NCI-H524 treated with DMSO at 0.1 percent for 48 hours (cell line): ENCODE measurements around the gene CFAP61.
A peak's percentile ranks its signal among the peaks of the same experiment; 100 is the strongest.
"Not testable (repeated sequence)": the region's sequence is repeated elsewhere in the genome, so short reads cannot be mapped to it uniquely, and the experiment has no call there.

Experiments used
- DNase-seq: peaks from one replicate; lab custom pipeline; 2025; lab: John Stamatoyannopoulos, UW

CFAP61 gene

DNA sequence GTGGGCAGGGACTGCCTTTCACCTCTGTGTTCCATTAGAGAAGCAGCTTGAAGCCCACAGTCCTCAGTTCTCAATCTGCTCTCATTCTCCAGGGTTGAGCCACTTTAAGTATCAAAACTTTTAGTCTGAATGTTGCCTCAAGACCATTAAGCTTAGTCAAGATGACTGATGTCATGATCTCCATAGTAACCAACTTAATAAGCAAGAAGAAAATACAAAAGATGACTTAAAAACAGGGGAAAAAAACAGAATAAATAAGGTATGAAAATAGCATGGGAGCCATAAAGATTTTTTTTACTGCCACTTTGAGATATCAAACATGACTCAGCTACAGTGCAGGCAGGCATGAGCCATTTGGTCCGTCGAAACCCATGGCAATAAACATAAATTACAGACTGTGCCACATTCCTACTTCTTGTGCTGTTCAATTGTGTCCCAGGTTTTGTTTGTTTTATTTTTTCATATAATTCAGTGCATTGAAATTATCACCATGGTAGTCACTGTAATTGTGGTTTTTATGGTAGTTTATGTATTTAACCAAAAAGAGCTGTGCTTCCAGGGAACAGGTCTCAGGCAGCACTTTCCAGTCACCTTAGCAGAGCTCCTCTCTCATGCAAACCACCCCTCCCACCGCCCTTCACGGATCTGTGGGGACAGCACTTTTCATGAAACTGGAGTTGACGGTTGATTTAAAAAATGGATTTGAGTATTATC lies 159.1 kb downstream of the CFAP61 start:
- DNase-seq, result no peak

DNA sequence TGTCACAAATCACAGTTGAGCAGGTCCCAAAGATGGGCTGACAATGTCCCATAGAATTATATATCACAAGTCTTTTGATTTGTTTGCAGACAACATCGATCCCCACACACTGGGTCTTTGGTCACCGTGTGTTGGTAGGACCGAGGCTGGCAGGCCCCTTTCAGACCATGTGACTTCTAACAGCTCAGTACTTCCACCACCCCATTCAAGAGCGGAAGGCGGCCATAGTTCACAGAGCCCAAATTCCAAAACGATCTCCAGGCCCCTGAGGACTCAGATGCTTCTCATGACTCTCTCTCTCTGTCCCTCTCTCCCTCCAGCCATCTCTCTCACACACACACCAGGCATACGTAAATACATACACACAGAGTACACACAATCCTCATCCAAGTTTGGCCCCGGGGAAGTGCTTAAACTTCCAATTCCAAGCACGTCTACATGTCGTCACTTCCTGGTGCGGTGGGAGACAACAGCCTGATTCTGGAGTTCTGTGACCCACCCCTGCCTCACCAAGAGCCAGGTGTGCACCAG lies 159.7 kb downstream of the CFAP61 start:
- DNase-seq, result no peak

DNA sequence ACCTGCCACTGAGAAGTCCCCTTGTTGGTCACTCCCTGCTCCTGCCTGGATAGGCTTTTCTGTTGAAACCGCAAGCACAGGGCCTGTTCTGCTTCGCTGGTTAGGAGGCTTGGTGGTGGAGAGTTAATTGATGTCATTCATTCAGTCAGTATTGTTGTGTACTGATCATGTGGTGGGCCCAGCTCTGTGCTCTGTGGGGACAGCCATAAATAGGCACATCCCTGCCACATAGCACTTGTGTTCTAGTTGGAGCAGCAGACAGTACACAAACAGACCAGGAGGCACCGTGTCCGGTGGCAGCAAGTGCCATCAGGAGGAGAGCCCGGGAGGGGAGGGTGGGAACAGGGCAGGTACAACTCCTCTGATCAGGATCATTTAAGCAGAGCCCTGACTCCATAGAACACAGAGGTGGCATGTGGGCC lies 160.4 kb downstream of the CFAP61 start:
- DNase-seq, result no peak

DNA sequence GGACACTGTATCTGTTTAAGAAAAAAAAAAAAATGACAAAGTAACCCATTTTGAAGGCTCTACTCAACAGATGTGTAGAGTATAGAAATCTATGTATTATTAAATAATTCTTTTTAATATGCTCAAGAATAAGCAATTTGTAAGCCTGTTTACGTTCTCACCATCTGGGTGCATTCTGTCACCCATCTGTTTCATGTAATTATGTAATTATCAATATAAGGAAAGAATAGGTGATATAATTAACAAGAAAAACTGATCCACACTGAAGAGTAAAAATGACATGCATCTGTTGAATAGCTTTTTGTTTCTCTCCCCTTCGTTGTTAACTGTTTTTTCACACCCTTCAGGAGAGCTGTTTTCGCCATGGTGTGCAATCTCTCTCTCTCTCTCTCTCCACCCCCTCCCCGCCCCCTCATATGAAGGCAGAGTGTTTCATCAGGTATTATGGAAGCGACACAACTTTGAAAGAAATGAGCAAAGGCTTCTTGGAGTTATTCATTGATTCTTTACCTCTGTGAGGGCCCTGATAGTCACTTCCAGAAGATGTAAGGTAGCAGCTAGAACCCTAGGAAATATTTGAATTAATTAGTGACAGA lies 161.3 kb downstream of the CFAP61 start:
- DNase-seq, result peak; percentile 98

DNA sequence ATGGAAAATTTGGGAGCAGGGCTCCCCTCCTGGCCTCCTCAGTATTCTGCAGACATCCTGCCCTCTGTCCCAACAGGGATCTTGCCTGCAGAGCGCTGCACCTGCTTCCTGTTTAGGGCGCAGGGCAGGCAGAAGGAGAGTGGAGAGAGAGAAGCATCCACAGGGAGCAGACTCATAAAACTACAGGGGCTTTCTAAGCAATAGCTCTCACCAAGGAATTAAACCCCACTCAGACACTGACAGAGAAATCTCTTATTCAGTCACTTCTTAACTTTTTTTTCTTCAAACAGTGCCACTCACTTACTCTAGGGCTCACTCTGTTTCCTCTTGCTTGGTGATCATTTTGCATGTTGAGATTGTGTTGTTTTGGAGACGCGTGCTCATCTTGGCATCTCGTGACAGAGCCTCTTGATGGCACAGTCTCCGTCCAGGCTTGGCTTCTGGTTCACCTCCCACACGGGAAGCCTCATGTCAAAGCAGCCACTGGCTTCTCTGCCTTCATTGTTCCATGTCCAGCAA lies 162.5 kb downstream of the CFAP61 start:
- peak; percentile 80 for DNase-seq

DNA sequence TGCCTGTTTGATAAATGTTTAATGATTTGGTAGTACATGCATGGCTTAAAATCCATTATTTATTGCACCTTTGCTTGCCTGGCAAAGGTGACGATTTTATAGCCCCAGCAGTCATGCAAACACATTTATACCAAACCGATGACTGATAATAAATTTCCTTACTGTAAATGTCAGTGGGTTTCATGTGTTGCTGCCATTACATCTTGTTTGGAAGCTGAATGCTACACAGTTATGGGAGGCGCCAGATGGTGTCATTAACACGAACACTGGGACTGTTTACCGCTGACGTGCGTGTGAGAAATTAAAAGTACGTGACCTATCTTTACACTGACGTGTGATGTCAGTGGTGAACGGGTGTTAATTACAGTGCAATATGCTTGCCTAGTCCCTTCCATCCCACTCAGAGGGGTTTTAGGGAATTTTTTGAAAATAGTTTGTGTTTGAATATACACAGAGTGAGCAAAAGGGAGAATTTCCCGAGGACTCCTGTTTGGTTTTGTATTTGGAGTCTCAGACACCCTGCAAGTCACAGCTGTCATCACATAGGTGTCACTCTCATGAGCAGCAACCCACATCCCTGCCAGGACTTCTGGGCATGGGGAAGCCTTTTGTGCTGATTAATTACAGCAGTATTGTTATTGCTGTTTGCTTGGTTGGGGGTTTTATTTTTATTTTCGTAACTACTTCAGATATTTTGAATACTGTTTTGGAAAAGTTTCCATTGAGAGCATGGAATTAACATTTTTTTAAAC lies 163.8 kb downstream of the CFAP61 start:
- DNase-seq, result peak; percentile 86

DNA sequence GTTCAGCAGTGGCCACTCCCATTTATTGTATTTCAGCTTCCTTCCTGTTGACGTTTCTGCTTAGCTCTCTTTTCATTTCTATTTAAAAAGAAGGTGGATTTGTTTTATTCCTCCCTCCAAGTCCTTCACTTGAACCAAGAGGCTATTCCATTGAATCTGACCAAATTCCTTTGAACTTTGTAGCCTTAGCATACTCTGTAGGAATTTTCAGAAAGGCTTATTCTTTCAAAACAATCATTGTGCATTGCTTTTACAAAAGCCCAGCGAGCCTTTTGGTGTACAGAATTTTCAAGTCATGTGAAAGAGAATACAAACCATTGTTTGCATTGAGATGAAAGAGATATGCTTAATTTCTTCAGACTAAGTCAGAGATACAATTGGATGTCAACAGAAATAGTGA lies 164.6 kb downstream of the CFAP61 start:
- no peak for DNase-seq

DNA sequence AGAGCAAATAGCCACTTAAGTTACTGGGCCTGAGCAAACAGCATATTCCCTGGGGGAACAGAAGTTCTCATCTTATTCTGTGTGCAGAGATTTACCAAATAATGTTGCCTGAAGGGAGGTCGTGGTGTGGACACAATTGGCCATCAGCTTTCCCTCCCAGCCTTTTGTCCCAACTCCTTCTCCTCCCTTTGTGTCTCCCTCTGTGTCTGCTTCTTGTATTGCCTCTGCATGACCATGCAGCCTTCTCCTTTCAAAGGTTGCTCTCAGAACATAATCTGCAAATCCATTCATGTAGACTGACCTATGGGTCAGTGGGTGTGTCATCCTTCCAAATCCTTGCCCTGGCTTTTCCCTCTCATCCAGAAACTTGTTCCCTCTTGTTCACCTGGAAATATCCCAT lies 165.3 kb downstream of the CFAP61 start:
- no peak for DNase-seq

DNA sequence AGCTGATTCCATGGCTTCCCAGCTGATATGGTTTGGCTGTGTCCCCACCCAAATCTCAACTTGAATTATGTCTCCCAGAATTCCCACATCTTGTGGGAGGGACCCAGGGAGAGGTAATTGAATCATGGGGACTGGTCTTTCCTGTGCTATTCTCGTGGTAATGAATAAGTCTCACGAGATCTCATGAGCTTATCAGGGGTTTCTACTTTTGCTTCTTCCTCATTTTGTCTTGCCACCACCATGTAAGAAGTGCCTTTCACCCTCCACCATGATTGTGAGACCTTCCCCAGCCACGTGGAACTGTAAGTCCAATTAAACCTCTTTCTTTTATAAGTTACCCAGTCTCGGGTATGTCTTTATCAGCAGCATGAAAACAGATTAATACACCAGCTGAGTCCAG lies 165.8 kb downstream of the CFAP61 start:
- not testable (repeated sequence) for DNase-seq

DNA sequence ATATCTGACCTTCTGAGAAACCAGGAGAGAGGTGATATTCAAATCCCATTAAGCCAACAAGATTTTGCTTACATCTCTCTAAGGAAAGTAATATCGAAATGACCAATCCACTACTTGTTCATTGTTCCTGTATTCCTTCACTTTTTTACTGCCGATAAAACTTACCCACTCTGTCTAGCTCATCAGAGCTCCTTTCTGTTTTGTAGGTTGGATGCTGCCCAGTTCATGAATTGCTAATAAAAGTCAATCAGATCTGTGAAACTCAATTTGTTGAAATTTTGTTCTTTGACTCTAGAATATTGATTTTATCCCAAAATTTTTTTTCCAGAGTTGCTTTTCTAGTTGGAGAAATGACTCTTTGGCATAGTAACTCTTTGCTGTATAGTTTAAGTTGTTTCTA lies 166.7 kb downstream of the CFAP61 start:
- DNase-seq, result no peak

DNA sequence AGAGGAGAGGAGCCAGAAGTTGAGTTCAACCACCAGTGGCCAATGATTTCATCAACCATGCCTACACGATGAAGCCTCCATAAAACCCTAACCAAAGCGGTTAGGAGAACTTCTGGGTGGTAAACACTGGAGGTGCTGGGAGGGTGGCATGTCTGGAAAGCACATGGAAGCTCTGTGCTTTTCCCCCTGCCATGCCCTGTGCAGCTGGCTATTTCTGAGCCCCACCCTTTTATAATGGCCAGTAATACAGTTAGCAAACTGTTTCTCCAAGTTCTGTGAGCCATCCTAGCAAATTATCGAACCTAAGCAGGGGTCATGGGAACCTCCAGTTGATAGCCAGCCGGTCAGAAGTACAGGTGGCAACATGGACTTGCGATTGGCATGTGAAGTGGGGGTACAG lies 167.8 kb downstream of the CFAP61 start:
- DNase-seq, result no peak

DNA sequence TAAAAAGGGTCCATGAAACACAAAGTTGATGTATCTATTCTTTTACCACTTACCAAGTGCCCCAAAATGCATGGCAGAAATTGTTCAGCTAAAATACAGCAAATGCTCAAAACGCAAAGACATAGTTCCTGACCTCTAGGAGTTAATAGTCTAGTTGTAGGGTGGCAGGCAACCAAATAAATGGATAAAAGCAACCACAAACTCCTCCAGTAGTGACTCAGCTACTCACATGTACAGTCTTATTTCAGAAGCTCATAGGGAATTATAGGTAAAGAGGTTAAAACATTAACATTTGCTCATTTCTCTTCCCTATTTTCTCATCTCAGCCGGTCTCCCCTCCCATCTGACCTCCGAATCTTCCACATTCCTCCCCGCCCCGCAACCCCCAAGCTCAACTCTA lies 171.6 kb downstream of the CFAP61 start:
- DNase-seq, result no peak

DNA sequence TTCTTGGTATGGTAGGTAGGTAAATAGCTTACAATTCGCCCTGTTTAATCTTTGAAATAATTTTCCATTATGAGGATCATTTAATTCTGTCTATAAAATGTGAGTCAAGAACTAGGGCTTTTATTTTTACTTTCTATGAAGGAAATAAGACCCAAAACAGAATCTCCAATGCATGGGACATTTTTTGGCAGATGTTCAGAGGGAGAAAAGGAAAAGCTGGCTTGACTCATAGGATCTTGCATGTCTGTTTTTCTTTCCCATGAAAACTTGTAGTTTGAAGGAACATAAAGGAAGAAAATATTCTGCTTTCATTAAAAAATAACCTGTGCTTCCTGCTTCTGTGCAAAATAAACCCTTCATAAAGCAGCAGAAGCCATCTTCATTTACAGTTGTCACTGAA lies 172.5 kb downstream of the CFAP61 start:
- DNase-seq, result no peak

DNA sequence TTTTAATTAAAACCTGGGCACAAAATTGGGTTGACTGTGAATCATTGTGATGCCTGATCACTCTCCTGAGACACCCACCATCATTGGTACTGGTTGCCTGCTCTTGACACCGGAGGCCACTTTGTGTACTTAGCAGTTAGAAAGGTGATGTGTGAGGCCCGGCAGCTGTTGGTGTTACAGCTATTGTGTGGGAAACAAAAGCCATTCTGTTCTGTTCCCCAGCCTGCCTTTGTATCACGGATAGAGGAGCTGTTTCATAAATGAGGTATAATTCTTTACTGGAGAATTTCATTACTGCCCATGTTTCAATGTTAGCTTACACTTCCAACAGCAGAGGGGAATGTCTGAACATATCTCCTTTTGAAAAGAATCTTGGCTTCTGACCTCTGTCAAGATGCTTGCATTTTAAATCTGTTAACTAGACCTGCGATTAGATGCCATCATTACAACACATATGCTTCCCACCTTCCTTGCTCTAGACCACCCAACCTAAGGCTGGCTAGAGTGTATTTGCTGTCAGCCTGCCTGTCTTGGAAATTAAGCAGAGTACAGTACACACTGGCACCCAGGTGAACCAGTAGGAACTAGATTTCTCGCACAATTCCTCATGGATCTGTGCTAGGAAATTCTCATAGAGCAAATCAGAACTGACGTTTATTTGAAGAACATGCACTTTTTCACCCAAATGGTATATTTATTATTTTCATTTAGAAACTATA lies 173.2 kb downstream of the CFAP61 start:
- no peak for DNase-seq

DNA sequence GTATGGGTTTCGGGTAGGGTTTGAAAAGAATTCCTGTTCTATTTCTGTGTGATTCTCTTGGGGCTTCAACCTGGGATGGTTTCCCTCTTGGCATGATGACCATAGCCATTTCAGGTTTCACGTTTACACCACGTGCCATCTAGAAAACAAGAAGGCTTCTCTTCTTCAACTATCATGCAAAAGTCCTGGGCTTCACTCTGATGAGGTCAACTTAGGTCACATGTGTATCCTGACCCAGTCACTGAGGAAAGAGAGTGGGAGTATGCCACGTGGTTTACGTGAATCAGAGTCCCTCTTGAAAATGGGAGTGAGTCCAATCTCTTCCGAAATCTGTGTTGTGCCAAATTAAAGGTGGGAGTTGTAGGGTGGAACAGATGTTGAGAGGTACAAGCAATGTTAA lies 174.2 kb downstream of the CFAP61 start:
- DNase-seq, result no peak

DNA sequence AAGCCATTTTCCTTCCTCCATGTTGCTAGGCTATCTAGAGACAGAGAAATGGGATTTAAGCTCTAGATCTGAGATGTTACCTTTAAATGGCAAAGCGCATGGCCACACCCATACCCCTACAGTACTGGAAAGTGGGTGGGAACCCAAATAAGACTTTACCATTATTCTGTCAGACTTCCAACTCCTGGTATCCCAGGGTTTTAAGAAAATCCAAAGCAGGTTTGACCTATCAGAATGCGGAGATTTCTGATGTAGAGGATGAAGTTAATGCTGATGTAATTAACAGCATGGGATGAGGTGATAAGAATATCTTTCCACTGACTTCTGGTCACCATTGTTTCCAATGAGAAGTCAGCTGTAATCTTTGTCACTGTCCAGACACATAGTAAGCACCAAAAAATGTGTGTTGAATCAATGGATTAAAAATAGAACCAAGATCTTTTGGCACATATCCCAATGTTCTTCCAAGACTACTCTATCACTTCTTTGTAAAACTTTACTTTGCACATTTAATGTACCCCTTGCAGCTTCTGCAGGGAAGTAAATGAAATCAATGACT lies 174.8 kb downstream of the CFAP61 start:
- no peak for DNase-seq

DNA sequence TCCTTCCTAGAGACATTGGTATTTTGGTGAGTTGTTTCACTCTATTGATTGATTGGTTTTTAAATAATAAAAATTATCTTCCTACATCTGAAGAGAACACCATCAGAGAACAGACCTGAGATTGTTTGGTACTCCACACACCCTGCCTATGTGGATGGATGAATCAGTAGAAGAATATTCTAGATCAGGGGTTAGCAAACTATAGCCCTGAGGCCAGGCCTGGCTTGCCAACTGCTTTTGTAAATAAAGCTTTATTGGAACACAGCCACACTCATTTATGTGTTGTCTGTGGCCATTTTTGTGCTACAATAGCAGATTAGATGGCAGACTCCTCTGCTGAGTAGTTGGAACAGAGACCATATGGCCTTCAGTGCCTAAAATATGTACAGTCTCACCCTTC lies 176.0 kb downstream of the CFAP61 start:
- no peak for DNase-seq

DNA sequence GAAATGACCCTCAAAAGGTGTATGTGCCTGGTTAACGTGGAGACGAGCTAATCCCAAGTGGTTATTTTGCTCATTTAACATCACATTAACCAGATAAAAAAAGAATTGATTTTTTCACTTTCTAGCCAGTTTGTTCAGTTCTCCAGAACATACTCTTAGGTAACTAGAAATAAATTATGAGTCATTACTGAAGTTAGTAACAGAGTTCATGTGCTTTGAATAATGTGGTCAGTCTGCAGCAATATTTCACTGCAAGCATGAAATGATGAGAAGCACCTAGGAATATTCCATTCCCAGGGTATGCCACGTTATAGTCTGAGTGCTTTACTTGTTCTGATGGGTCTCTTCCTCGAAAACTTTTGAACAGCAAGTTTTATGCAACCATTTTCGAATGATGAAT lies 177.3 kb downstream of the CFAP61 start:
- no peak for DNase-seq

DNA sequence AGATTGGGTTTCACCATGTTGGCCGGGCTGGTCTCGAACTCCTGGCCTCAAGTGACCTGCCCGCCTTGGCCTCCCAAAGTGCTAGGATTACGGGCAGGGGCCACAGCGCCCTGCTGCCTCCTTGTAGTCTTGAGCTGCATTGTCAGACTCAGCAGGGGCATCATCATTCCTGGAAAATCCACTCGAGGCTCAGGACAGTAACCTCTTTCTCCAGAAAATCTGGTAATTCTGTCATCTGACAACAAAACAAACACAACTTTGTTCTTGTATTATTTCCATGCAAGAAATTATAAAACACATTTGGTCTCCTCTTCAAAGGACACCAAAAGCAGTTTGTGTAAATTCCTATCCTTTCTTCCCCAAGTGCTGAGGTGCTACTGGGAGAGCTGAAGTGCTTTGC lies 178.4 kb downstream of the CFAP61 start:
- DNase-seq, result no peak

DNA sequence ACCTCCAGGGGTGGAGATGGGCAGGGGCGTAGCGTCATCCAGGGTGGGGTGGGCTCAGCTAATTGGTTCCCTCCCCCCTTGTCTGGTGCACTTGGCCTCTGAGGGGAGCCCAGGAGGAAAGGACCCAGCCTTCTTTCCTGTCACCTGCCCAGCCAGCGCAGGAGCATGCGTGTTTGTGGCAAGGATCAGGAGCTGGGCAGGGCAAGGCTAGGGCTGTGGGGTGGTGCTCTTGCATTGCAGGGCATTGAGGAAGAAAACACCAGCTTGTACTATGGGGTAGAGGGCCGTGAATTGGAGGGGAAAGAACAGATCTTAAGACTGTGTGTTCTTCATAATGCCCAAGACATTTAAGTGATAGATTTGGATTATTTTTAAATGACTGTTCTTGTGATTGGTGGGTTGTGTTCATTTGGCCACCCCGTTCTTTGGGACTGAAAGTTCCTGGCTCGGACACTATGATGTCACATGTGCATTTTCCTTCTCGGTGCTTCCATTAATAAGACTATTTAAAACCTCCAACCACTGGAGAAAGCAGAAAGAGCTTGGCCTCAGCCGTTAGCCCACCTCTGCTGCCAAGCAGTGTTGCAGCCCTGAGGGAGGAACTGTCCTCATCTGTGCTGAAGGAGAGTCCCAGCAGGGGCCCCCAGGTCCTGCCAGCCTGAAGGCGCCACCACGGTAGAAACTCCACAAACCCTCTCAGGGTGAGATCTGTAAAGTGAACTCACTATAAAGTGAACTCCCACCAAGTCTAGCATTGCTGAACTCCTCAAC lies 179.4 kb downstream of the CFAP61 start:
- DNase-seq, result no peak

DNA sequence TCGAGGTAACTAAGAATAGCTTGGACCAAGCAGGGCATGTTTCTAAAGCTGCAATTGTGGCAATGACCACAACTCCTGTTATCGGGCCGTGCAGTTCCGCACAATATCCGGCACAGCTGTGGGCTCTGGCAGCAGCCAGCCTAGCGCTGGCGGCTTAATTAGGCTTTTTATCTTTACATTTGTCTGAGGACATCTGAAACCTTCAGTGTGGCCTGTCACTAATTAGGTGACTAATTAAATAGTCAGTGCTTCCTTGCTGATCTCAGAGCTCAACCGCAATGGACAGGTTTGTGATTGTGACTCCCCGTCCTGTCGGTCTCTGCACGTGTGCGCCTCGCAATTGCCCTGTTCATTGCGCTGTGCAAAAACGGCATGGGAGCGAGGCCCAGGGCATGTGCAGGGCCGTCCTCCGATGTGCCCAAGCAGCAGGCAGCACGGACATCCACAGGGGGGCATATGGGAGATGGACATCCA lies 180.7 kb downstream of the CFAP61 start:
- DNase-seq, result no peak
